ENCODE data around the gene LMF2.

Gene LMF2

GRCh38 chr22:50483106-50483505 lies 24.4 kb downstream of the LMF2 start:
- no peak for DNase-seq (ENCODE audit: low read depth)

GRCh38 chr22:50482107-50483074 lies 25.1 kb downstream of the LMF2 start:
- no peak for DNase-seq (ENCODE audit: low read depth)

GRCh38 chr22:50481440-50482106 lies 25.9 kb downstream of the LMF2 start, which contains the start of gene ADM2:
Gene ADM2, plus strand, starts transcription at chr22:50481543. Its CDS starts 305 bp downstream, at chr22:50481848.
- no peak for DNase-seq (ENCODE audit: low read depth)

GRCh38 chr22:50481045-50481439 lies 26.5 kb downstream of the LMF2 start:
- no peak for DNase-seq (ENCODE audit: low read depth)

GRCh38 chr22:50479721-50480120 lies 27.8 kb downstream of the LMF2 start:
- no peak for DNase-seq (ENCODE audit: low read depth)

GRCh38 chr22:50477923-50478322 lies 29.6 kb downstream of the LMF2 start:
- DNase-seq (ENCODE audit: low read depth): no peak

GRCh38 chr22:50476868-50477267 lies 30.6 kb downstream of the LMF2 start:
- no peak for DNase-seq (ENCODE audit: low read depth)

GRCh38 chr22:50475652-50476002 lies 31.9 kb downstream of the LMF2 start:
- DNase-seq (ENCODE audit: low read depth): no peak

GRCh38 chr22:50474710-50475651 lies 32.5 kb downstream of the LMF2 start, which contains the start of gene SBF1:
Gene SBF1, minus strand, starts transcription at chr22:50475035. Its CDS starts 195 bp downstream, at chr22:50474840.
- peak; percentile 38 for DNase-seq (ENCODE audit: low read depth)

- no peak for DNase-seq (ENCODE audit: low read depth)
These were observed 33.4 kb downstream of the LMF2 start for GRCh38 chr22:50473855-50474671.

- no peak for DNase-seq (ENCODE audit: low read depth)
These were observed 34.4 kb downstream of the LMF2 start for GRCh38 chr22:50473088-50473487.

GRCh38 chr22:50471962-50472361 lies 35.5 kb downstream of the LMF2 start:
- no peak for DNase-seq (ENCODE audit: low read depth)

- DNase-seq (ENCODE audit: low read depth): no peak
These were observed 36.2 kb downstream of the LMF2 start for GRCh38 chr22:50471197-50471847.

- no peak for DNase-seq (ENCODE audit: low read depth)
These were observed 37.0 kb downstream of the LMF2 start for GRCh38 chr22:50470491-50470890.

- no peak for DNase-seq (ENCODE audit: low read depth)
These were observed 37.9 kb downstream of the LMF2 start for GRCh38 chr22:50469377-50470305.

- DNase-seq (ENCODE audit: low read depth): no peak
These were observed 38.9 kb downstream of the LMF2 start for GRCh38 chr22:50468626-50469025.

- no peak for DNase-seq (ENCODE audit: low read depth)
These were observed 39.6 kb downstream of the LMF2 start for GRCh38 chr22:50467773-50468440.

GRCh38 chr22:50467341-50467740 lies 40.2 kb downstream of the LMF2 start:
- no peak for DNase-seq (ENCODE audit: low read depth)
